Glutamatergic neuron (in vitro differentiated cells): ENCODE data around the gene CEACAM19. TPM values are rescaled to one million over a fixed set of nuclear protein-coding genes. Genes with fewer than 3 reads are reported as not detected.

Experiments
- DNase-seq: peaks from one replicate; pipeline ENCODE4 v3.0.0; 2022
- H3K27ac Mint-ChIP-seq: one replicate; pipeline ENCODE4 v1.8.0; 2020; ENCODE audit warnings: mild to moderate bottlenecking, mixed read lengths, inconsistent platforms; ENCODE audit not compliant: unreplicated experiment
- H3K27me3 Mint-ChIP-seq: one replicate; pipeline ENCODE4 v1.8.0; 2020; ENCODE audit warnings: mild to moderate bottlenecking, moderate library complexity, mixed read lengths, inconsistent platforms; ENCODE audit not compliant: unreplicated experiment
- H3K36me3 Mint-ChIP-seq: one replicate; pipeline ENCODE4 v1.8.0; 2020; ENCODE audit warnings: mild to moderate bottlenecking, mixed read lengths, inconsistent platforms; ENCODE audit not compliant: unreplicated experiment
- H3K4me1 Mint-ChIP-seq: one replicate; pipeline ENCODE4 v1.8.0; 2020; ENCODE audit warnings: mild to moderate bottlenecking, low read depth, mixed read lengths, inconsistent platforms; ENCODE audit not compliant: unreplicated experiment
- H3K4me3 Mint-ChIP-seq: one replicate; pipeline ENCODE4 v1.8.0; 2020; ENCODE audit warnings: mild to moderate bottlenecking, mixed read lengths, inconsistent platforms; ENCODE audit not compliant: unreplicated experiment
- H3K9me3 Mint-ChIP-seq: one replicate; pipeline ENCODE4 v1.8.0; 2020; ENCODE audit warnings: mild to moderate bottlenecking, moderate library complexity, mixed read lengths, inconsistent platforms; ENCODE audit not compliant: unreplicated experiment
- total RNA-seq: library from RNA; stranded (reverse); fragmentation: NEBNext Ultra II Directional; extraction: Animal tissue kit (Norgen Biotek cat#: 25700); gene quantifications from one replicate; pipeline ENCODE4 v1.2.1, GENCODE V29; 2021; ENCODE audit not compliant: unreplicated experiment
- TF ChIP-seq, protein P1 (sequence below): fragments of 200-600 bp; sonication (generic); IDR thresholded peaks from one replicate; pipeline ENCODE4 v1.5.0; 2021; ENCODE audit not compliant: partially characterized antibody, unreplicated experiment

The CEACAM19 gene
- total RNA-seq, 1 donor from 2014 or later, result 1.5 TPM

DNA sequence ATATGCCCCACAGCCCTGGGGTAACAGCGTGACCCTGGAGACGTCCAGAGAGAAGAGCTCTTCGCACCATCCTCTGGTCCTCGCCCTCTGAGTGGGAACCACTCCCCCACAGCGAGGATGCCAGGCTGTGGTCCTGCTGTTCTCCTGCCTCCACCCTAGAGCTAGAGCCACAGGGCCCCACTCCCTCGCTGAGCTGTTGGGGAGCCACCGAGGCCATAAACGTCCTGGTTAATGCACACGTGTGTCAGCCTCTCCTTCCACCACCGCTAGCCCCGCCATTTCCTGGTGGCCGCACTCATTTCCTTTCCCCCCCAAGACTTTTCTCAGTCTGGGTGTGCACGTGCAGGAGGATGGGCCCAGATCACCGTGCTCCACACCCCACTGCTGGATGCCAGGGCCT, 39.2 kb downstream of the CEACAM19 start:
- no peak overlapping the region for H3K4me3 Mint-ChIP-seq
- H3K9me3 Mint-ChIP-seq, result peaks cover under 1% of the 10 kb centered on the region
- H3K4me1 Mint-ChIP-seq, result no peaks in the 10 kb centered on the region
- H3K27ac Mint-ChIP-seq, result no peak overlapping the region
- no peak for DNase-seq
- H3K36me3 Mint-ChIP-seq, result no peaks in the 10 kb centered on the region
- H3K27me3 Mint-ChIP-seq, result peaks cover 2% of the 10 kb centered on the region
- TF ChIP-seq, protein P1, sequence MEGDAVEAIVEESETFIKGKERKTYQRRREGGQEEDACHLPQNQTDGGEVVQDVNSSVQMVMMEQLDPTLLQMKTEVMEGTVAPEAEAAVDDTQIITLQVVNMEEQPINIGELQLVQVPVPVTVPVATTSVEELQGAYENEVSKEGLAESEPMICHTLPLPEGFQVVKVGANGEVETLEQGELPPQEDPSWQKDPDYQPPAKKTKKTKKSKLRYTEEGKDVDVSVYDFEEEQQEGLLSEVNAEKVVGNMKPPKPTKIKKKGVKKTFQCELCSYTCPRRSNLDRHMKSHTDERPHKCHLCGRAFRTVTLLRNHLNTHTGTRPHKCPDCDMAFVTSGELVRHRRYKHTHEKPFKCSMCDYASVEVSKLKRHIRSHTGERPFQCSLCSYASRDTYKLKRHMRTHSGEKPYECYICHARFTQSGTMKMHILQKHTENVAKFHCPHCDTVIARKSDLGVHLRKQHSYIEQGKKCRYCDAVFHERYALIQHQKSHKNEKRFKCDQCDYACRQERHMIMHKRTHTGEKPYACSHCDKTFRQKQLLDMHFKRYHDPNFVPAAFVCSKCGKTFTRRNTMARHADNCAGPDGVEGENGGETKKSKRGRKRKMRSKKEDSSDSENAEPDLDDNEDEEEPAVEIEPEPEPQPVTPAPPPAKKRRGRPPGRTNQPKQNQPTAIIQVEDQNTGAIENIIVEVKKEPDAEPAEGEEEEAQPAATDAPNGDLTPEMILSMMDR, result no peak

DNA sequence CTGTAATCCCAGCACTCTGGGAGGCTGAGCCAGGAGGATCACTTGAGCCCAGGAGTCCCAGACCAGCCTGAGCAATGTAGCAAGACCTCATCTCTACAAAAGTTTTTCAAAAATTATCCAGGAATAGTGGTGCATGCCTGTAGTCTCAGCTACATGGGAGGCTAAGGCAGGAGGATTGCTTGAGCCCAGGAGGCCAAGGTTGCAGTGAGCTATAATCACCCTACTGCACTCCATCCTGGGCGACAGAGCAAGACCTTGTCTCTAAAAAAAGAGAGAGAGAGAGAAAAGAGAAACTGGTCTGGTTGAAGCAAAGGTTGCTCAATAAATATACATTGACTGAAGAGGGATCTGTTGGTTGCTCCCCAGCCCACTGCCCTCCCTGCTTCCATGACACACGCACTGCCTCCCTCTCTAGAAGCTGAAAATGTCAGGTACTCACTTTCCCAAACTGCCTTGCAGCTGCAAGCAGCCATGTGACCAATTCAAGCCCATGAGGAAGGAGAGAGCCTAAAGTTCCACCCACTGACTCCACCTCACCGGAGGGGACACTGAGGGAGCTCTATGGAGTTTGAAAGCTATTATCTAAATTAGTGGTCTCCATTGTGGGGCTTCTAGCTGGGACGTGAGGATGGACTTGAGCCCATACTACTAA, 41.7 kb downstream of the CEACAM19 start:
- Mint-ChIP-seq H3K4me3 (no peak overlapping the region), H3K27me3 (no peaks in the 10 kb centered on the region), H3K4me1 (no peaks in the 10 kb centered on the region), H3K27ac (no peak overlapping the region), H3K9me3 (no peaks in the 10 kb centered on the region), H3K36me3 (no peaks in the 10 kb centered on the region)
- no peak for DNase-seq
- TF ChIP-seq, protein P1, result no peak

DNA sequence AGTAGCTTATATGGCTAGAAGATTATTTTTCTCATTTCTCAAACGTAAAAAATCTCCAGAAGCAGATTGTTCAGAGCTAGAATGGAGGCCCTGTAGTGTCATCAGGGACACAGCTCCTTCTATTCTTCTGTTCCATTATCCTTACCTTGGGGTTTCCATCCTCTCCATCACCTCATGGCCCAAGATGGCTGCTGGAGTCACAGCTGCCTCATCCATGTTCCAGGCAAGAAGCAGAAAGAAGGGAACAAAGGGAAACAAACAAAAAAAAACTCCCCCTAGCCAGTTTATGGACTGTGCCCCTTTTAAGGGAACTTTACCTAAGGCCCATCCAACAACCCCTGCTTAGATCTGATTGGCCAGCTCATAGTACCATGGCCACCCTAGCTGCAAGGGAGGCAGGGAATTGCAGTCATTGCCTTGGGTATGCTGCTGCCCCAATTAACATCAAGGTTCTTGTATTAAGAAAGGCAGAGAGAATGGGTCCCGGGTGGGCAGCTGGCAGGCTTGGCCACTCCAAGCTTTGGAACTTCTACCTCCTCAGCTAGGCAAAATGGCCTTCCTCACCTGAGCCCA, 43.4 kb downstream of the CEACAM19 start:
- no peaks in the 10 kb centered on the region for H3K4me1 Mint-ChIP-seq
- DNase-seq, result no peak
- no peak overlapping the region for H3K27ac Mint-ChIP-seq
- TF ChIP-seq, protein P1, result no peak
- no peak overlapping the region for H3K4me3 Mint-ChIP-seq
- H3K9me3 Mint-ChIP-seq, result peaks cover 2% of the 10 kb centered on the region
- H3K27me3 Mint-ChIP-seq, result no peaks in the 10 kb centered on the region
- no peaks in the 10 kb centered on the region for H3K36me3 Mint-ChIP-seq

DNA sequence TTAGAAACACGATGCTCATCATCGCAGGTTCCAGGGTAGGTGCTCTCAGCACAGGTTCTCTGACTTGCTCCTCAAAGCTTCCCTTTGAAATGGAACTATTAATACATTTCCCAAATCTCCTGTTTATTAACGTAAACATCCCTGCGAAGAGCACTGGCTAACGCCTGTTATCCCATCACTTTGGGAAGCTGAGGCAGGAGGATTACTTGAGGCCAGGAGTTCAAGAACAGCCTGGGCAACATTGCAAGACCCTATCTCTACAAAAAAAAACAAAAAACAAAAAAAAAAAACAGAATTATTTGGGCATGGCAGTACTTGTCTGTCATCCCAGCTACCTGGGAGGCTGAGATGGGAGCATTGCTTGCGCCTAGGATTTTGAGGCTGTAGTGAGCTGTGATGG, 46.3 kb downstream of the CEACAM19 start:
- Mint-ChIP-seq H3K4me3 (no peak overlapping the region), H3K9me3 (peaks cover 2% of the 10 kb centered on the region)
- TF ChIP-seq, protein P1, result no peak

DNA sequence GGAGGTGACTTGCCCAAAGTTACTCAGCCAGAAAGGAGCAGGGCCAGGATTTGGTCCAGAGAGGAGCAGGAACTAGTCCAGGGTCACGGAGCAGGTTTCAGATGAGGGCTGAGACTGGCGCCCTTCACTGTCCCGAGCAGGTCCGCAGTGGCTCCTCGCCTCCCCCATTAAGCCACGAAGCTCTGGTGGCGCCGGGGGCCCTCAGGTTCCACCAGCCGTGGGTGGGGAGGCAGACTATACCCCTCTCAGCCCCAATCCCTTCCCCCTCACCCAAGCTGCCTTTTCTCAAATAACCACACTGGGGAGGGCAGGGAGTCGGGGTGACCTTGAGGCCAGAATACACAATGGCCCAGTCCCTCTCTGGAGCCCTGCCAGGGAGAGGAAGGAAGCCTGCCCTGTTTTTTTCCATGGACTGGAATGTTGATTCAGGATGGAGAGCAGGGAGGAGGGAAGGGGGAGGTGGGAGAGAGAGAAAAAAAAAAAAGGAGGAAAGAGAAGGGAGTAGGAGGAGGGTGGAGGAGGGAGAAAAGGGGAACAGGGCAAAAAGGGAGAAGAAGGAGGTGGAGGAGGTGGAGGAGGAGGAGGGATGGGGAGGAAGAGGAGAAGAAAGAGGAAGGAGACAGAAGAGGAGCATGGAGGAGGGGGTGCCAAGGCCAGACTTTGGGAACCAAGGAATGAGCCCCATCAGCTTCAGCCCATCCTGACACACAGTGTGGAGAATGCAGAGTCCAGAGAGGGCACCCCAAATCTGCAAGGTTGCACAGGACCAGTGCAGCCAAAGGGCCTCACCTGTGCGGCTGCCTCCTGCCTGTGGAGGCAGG, 47.4 kb downstream of the CEACAM19 start:
- Mint-ChIP-seq H3K4me1 (no peaks in the 10 kb centered on the region), H3K9me3 (peaks cover 2% of the 10 kb centered on the region), H3K36me3 (no peaks in the 10 kb centered on the region), H3K4me3 (no peak overlapping the region), H3K27ac (no peak overlapping the region), H3K27me3 (no peaks in the 10 kb centered on the region)
- no peak for DNase-seq
- TF ChIP-seq, protein P1, result no peak

More for the DNA sequence above, 46.3 kb downstream of the CEACAM19 start:
- H3K27ac Mint-ChIP-seq, result no peak overlapping the region
- no peaks in the 10 kb centered on the region for H3K36me3 Mint-ChIP-seq
- H3K4me1 Mint-ChIP-seq, result no peaks in the 10 kb centered on the region
- H3K27me3 Mint-ChIP-seq, result no peaks in the 10 kb centered on the region
- no peak for DNase-seq
